Fibroblast of pulmonary artery (primary cell): Measurements from ENCODE around the gene CDC25C.
A peak's percentile ranks its signal among the peaks of the same experiment; 100 is the strongest.

Experiments
- DNase-seq: peaks from one replicate; pipeline ENCODE4 v3.0.0-alpha.2; 2010; ENCODE audit warnings: low read depth
- H3K4me3 ChIP-seq: replicated peaks from 2 replicates; pipeline ENCODE4 v1.5.1; 2011; ENCODE audit warnings: low read depth, mild to moderate bottlenecking, control low read depth, low read length, moderate library complexity
- TF ChIP-seq, protein P1 (sequence below): IDR thresholded peaks from 2 replicates; pipeline ENCODE4 v1.5.1; 2011; ENCODE audit warnings: mild to moderate bottlenecking, control low read depth, low read length, inconsistent platforms; ENCODE audit errors: missing control alignments

The CDC25C gene

GRCh38 chr5:138273834-138274188 lies 57.8 kb downstream of the CDC25C start:
- H3K4me3 ChIP-seq, result peak overlapping the region; percentile 39
- TF ChIP-seq, protein P1, sequence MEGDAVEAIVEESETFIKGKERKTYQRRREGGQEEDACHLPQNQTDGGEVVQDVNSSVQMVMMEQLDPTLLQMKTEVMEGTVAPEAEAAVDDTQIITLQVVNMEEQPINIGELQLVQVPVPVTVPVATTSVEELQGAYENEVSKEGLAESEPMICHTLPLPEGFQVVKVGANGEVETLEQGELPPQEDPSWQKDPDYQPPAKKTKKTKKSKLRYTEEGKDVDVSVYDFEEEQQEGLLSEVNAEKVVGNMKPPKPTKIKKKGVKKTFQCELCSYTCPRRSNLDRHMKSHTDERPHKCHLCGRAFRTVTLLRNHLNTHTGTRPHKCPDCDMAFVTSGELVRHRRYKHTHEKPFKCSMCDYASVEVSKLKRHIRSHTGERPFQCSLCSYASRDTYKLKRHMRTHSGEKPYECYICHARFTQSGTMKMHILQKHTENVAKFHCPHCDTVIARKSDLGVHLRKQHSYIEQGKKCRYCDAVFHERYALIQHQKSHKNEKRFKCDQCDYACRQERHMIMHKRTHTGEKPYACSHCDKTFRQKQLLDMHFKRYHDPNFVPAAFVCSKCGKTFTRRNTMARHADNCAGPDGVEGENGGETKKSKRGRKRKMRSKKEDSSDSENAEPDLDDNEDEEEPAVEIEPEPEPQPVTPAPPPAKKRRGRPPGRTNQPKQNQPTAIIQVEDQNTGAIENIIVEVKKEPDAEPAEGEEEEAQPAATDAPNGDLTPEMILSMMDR, result no peak
- DNase-seq, result no peak

GRCh38 chr5:138272681-138273080 lies 58.9 kb downstream of the CDC25C start:
- H3K4me3 ChIP-seq, result no peak overlapping the region
- no peak for DNase-seq
- TF ChIP-seq, protein P1, result no peak

DNA sequence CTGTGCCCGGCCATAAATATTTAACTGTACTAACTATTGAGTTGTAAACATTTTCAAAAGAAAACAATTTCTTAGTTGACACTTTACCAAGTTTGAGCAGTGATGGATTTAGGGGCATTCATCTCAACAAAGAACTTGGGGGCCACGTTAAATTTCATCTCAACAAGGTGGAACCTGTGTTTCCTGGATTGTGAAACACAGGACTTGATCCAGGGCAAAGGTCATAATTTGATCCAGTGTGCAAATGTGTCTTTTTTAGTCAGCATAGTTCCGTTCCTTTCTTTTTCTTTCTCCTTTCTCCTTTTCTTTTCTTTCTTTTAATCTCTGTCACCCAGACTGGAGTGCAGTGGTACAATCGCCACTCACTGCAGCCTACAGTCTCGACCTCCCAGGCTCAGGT lies 60.3 kb downstream of the CDC25C start:
- DNase-seq, result no peak
- TF ChIP-seq, protein P1, result no peak
- H3K4me3 ChIP-seq, result no peak overlapping the region

GRCh38 chr5:138264183-138264582 lies 67.4 kb downstream of the CDC25C start:
- TF ChIP-seq, protein P1, result no peak
- DNase-seq, result no peak
- H3K4me3 ChIP-seq, result no peak overlapping the region

DNA sequence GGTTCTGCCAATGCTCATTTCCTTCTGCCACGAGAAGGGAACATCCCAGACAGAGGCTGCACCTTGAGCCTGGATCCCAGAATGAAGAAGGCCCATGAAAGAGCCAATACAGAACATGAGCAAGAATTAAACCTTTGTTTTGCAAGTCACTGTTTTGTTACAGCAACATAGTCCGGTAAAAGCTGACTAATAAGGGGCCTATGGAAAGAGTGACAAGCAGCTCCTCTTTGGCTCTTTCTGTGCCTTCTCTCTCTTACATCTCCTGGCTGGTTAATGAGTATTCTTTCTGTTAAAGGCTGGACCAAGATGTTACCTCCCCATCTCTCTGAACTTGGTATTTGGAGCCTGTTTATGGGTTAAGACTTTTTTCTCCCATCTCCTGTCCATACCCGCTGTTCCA lies 68.0 kb downstream of the CDC25C start:
- H3K4me3 ChIP-seq, result no peak overlapping the region
- TF ChIP-seq, protein P1, result no peak
- no peak for DNase-seq

DNA sequence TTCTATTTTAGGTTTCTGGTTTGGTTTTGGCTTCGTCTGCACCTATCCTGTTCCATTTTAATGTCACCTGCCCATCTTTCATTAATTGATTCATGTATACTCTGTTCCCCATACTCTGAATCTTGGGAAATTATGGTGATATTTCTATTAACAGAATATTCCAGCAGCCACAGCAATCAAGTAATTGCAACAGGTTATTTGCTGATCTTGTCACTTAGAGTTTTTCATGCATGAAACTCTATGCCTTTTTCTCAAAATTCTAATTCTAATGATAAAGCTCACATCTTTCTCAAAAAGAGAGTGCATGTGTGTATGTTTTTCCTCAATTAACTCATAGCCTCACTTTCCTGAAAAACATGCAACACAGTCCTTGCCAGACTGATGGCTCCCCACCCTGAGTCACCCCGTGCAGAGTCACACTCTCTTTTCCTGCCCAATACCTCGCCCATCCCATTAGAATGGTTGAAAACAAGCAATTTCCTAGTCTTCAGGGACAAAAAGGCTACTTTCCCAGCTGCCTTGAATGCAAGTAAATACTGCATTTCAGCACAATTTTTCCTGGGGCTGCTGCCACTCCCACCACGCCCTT lies 72.8 kb downstream of the CDC25C start:
- TF ChIP-seq, protein P1, result no peak
- no peak overlapping the region for H3K4me3 ChIP-seq
- no peak for DNase-seq

DNA sequence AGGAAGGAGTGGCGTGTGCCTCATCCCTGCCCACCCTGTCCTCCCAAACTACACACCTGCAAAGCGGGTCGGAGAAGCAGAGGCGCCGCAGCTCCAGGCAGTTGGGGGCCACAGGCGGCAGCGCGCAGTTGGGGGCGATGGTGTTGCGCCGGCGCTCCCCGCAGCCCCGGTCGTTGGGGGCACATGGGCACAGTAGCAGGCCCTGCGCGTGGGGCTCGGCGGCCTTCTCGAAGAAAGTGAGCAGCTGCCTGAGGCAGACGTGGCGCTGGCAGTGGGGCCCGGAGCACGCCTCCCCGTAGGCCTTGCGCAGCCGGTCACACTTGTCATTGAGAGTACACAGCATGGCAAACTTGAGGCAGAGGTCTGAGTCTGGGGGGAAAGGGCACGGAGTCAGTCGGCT lies 74.0 kb downstream of the CDC25C start:
- TF ChIP-seq, protein P1, result no peak
- DNase-seq, result no peak

More for the DNA sequence above, 74.0 kb downstream of the CDC25C start:
- H3K4me3 ChIP-seq, result no peak overlapping the region
